Muscle of arm (tissue), 12 donors: ENCODE measurements around the gene DNAL1. TPM values are rescaled to one million over a fixed set of nuclear protein-coding genes. Genes with fewer than 3 reads are reported as not detected.

ENCODE experiments used
- DNase-seq: peaks from one replicate; pipeline ENCODE4 v3.0.0-alpha.2; 2013
- polyA plus RNA-seq, 12 donors: library from polyadenylated mRNA; unstranded; fragments of 120-200 nt; gene quantifications; one replicate each; pipeline ENCODE4 v1.2.1, GENCODE V29; 2013; ENCODE audit not compliant: insufficient read length in 12 of 12

Gene DNAL1
- polyA plus RNA-seq, 12 donors: 7.5 to 13.1 (median 9.2) TPM; not detected in 1

- DNase-seq: no peak
Measured at GRCh38 chr14:73741876-73742519, 97.2 kb downstream of the DNAL1 start.

GRCh38 chr14:73742520-73743238 is 97.9 kb downstream of the DNAL1 start:
- DNase-seq: no peak

- no peak for DNase-seq
Measured at GRCh38 chr14:73743431-73743931, 98.7 kb downstream of the DNAL1 start.

- no peak for DNase-seq
Measured at GRCh38 chr14:73744175-73744867, 99.5 kb downstream of the DNAL1 start.

- DNase-seq: no peak
Measured at GRCh38 chr14:73744874-73745529, 100.2 kb downstream of the DNAL1 start.

GRCh38 chr14:73745571-73746519 is 101.1 kb downstream of the DNAL1 start:
- DNase-seq: no peak

GRCh38 chr14:73746520-73747378 is 102.0 kb downstream of the DNAL1 start:
- DNase-seq: no peak

GRCh38 chr14:73747379-73748211 is 102.8 kb downstream of the DNAL1 start:
- DNase-seq: no peak

- no peak for DNase-seq
Measured at GRCh38 chr14:73748858-73749357, 104.1 kb downstream of the DNAL1 start.

- DNase-seq: no peak
Measured at GRCh38 chr14:73749706-73750530, 105.1 kb downstream of the DNAL1 start.

GRCh38 chr14:73750531-73750901 is 105.7 kb downstream of the DNAL1 start:
- no peak for DNase-seq

- no peak for DNase-seq
Measured at GRCh38 chr14:73751157-73751691, 106.4 kb downstream of the DNAL1 start.

GRCh38 chr14:73752297-73752992 is 107.7 kb downstream of the DNAL1 start:
- DNase-seq: no peak
